Panc1 (cell line): Measurements from ENCODE around the gene TAX1BP1.

ENCODE experiments used
- POLR2AphosphoS5 ChIP-seq: IDR thresholded peaks from 2 replicates; pipeline ENCODE4 v1.6.1; 2012; ENCODE audit warnings: mild to moderate bottlenecking, low read depth, low read length, moderate library complexity
- TF ChIP-seq, protein P1 (sequence below): fragments of 450-650 bp; IDR thresholded peaks from 2 replicates; pipeline ENCODE4 v1.5.1; 2017; ENCODE audit warnings: mild to moderate bottlenecking
- TF ChIP-seq, protein P2 (sequence below), 2 experiments: IDR thresholded peaks; 2 replicates each; pipeline ENCODE4 v1.6.1; 2011 to 2012; ENCODE audit warnings: low read depth in 2 of 2, control low read depth in 1 of 2, low read length in 1 of 2, mild to moderate bottlenecking in 1 of 2, moderate library complexity in 1 of 2; ENCODE audit not compliant: insufficient read depth in 1 of 2

DNA sequence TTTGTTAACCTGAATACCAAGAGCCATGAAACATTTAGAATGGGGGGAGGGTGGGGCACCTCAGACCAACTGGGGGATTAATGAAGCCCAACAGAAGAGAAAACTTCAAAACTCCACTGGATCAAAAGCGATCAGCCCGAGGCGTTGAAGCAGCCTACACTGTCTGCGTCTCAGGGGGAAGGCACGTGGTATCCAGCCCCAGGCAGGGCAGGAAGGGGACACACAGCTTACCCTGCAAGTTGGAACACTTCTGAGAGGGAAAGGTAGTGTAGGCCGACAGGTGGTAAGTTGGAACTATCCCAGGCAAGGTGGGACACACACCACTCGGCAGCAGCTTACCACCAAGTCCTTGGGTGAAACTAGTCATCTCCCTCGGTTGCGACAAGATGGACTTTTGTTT is 102.9 kb downstream of the TAX1BP1 start:
- TF ChIP-seq, protein P1, sequence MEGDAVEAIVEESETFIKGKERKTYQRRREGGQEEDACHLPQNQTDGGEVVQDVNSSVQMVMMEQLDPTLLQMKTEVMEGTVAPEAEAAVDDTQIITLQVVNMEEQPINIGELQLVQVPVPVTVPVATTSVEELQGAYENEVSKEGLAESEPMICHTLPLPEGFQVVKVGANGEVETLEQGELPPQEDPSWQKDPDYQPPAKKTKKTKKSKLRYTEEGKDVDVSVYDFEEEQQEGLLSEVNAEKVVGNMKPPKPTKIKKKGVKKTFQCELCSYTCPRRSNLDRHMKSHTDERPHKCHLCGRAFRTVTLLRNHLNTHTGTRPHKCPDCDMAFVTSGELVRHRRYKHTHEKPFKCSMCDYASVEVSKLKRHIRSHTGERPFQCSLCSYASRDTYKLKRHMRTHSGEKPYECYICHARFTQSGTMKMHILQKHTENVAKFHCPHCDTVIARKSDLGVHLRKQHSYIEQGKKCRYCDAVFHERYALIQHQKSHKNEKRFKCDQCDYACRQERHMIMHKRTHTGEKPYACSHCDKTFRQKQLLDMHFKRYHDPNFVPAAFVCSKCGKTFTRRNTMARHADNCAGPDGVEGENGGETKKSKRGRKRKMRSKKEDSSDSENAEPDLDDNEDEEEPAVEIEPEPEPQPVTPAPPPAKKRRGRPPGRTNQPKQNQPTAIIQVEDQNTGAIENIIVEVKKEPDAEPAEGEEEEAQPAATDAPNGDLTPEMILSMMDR: no peak
- TF ChIP-seq POLR2AphosphoS5: no peak
- TF ChIP-seq, protein P2, sequence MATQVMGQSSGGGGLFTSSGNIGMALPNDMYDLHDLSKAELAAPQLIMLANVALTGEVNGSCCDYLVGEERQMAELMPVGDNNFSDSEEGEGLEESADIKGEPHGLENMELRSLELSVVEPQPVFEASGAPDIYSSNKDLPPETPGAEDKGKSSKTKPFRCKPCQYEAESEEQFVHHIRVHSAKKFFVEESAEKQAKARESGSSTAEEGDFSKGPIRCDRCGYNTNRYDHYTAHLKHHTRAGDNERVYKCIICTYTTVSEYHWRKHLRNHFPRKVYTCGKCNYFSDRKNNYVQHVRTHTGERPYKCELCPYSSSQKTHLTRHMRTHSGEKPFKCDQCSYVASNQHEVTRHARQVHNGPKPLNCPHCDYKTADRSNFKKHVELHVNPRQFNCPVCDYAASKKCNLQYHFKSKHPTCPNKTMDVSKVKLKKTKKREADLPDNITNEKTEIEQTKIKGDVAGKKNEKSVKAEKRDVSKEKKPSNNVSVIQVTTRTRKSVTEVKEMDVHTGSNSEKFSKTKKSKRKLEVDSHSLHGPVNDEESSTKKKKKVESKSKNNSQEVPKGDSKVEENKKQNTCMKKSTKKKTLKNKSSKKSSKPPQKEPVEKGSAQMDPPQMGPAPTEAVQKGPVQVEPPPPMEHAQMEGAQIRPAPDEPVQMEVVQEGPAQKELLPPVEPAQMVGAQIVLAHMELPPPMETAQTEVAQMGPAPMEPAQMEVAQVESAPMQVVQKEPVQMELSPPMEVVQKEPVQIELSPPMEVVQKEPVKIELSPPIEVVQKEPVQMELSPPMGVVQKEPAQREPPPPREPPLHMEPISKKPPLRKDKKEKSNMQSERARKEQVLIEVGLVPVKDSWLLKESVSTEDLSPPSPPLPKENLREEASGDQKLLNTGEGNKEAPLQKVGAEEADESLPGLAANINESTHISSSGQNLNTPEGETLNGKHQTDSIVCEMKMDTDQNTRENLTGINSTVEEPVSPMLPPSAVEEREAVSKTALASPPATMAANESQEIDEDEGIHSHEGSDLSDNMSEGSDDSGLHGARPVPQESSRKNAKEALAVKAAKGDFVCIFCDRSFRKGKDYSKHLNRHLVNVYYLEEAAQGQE (IDR thresholded peaks at IDR 0.05; ENCODE audit: insufficient read depth in 1 of 2, low read depth in 2 of 2, low read length in 1 of 2): no peak
